ENCODE measurements around the gene ZNF268. TPM values are rescaled to one million over a fixed set of nuclear protein-coding genes. Genes with fewer than 3 reads are reported as not detected.

ZNF268 gene
- total RNA-seq, 1 donor from 2014 or later = 38.5 TPM

DNA sequence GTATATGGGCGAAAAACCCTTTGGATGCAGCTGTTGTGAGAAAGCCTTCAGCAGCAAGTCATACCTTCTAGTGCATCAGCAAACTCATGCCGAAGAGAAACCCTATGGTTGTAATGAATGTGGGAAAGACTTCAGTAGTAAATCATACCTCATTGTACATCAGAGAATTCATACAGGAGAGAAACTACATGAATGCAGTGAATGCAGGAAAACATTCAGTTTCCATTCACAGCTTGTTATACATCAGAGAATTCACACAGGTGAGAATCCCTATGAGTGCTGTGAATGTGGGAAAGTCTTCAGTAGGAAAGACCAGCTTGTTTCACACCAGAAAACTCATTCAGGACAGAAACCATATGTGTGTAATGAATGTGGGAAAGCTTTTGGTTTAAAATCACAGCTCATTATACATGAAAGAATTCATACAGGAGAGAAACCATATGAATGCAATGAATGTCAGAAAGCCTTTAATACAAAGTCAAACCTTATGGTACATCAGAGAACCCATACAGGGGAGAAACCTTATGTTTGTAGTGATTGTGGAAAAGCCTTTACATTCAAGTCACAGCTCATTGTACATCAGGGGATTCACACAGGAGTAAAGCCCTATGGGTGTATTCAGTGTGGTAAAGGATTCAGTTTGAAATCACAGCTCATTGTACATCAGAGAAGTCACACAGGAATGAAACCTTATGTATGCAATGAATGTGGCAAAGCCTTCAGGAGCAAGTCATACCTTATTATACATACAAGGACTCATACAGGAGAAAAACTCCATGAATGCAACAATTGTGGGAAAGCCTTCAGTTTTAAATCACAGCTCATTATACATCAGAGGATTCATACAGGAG is 21.4 kb downstream of the ZNF268 start:
- no peak for DNase-seq (ENCODE audit: low spot score in 2 of 2)
- intact Hi-C loops (cut with DNase I) = no loop called here
- Histone ChIP-seq H3K4me1 (no peaks in the 10 kb centered on the region), H3K36me3 (peaks cover 29 to 47% of the 10 kb centered on the region in 2 donors), H3K9me3 (peaks cover 76 to 83% of the 10 kb centered on the region in 2 donors), H3K27ac (no peak overlapping the region), H3K27me3 (no peaks in the 10 kb centered on the region), H3K4me3 (peak overlapping the region in 1 of 2 donors; percentile 1)
- TF ChIP-seq, protein P1, sequence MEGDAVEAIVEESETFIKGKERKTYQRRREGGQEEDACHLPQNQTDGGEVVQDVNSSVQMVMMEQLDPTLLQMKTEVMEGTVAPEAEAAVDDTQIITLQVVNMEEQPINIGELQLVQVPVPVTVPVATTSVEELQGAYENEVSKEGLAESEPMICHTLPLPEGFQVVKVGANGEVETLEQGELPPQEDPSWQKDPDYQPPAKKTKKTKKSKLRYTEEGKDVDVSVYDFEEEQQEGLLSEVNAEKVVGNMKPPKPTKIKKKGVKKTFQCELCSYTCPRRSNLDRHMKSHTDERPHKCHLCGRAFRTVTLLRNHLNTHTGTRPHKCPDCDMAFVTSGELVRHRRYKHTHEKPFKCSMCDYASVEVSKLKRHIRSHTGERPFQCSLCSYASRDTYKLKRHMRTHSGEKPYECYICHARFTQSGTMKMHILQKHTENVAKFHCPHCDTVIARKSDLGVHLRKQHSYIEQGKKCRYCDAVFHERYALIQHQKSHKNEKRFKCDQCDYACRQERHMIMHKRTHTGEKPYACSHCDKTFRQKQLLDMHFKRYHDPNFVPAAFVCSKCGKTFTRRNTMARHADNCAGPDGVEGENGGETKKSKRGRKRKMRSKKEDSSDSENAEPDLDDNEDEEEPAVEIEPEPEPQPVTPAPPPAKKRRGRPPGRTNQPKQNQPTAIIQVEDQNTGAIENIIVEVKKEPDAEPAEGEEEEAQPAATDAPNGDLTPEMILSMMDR (IDR thresholded peaks at IDR 0.05) = no peak

DNA sequence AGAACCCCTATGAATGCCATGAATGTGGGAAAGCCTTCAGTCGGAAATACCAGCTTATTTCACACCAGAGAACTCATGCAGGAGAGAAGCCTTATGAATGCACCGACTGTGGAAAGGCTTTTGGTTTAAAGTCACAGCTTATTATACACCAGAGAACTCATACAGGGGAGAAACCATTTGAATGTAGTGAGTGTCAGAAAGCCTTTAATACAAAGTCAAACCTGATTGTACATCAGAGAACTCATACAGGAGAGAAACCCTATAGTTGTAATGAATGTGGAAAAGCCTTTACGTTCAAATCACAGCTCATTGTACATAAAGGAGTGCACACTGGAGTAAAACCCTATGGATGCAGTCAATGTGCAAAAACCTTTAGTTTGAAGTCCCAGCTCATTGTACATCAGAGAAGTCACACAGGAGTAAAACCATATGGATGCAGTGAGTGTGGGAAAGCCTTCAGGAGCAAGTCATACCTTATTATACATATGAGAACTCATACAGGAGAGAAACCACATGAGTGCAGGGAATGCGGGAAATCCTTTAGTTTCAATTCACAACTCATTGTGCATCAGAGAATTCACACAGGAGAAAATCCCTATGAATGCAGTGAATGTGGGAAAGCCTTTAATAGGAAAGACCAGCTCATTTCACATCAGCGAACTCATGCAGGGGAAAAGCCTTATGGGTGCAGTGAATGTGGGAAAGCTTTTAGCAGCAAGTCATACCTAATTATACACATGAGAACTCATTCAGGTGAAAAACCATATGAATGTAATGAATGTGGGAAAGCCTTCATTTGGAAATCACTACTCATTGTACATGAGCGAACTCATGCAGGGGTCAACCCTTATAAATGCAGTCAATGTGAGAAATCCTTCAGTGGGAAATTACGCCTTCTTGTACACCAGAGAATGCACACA is 22.3 kb downstream of the ZNF268 start:
- Histone ChIP-seq H3K4me3 (peak overlapping the region in 1 of 2 donors; percentile 32), H3K27me3 (no peaks in the 10 kb centered on the region), H3K27ac (no peak overlapping the region), H3K36me3 (peaks cover 29 to 47% of the 10 kb centered on the region in 2 donors), H3K4me1 (no peaks in the 10 kb centered on the region), H3K9me3 (peaks cover 84 to 92% of the 10 kb centered on the region in 2 donors)
- DNase-seq (ENCODE audit: low spot score in 2 of 2) = no peak
- intact Hi-C loops (cut with DNase I) = no loop called here
- TF ChIP-seq, protein P1 (IDR thresholded peaks at IDR 0.05) = no peak

DNA sequence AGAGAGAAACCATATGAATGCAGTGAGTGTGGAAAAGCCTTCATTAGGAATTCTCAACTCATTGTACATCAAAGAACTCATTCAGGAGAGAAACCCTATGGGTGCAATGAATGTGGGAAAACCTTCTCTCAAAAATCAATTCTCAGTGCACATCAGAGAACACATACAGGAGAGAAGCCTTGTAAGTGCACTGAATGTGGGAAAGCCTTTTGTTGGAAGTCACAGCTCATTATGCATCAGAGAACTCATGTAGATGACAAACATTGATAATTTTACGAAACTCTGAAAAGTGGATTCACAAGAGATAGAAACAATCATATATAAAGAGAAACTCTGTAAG is 22.9 kb downstream of the ZNF268 start:
- peaks cover 29 to 47% of the 10 kb centered on the region in 2 donors for H3K36me3 ChIP-seq
- H3K27ac ChIP-seq = no peak overlapping the region
- H3K4me3 ChIP-seq = peak overlapping the region in 1 of 2 donors; percentile 32
- intact Hi-C loops (cut with DNase I) = no loop called here
- no peak for DNase-seq (ENCODE audit: low spot score in 2 of 2)
- TF ChIP-seq, protein P1 (IDR thresholded peaks at IDR 0.05) = no peak
- peaks cover 89 to 98% of the 10 kb centered on the region in 2 donors for H3K9me3 ChIP-seq
- H3K4me1 ChIP-seq = no peaks in the 10 kb centered on the region
- no peaks in the 10 kb centered on the region for H3K27me3 ChIP-seq

DNA sequence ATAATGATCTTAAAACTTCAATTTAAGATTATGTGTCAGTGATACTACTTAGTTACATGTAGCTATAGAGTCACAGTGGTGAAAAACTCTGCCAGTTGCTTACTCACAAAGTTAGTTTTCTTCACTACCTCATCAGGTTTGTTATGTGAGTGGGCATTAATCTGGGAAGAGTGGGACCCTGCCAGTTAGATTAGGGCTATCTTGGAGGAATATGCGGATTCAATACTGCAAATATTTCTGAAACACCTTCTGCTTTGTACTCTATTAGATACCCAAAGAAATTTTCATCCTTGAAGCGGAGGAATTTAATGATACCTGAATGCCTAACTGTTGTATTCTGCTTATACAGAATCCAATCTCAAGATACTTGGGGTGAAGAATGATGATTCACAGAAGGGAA is 25.1 kb downstream of the ZNF268 start:
- no peak for DNase-seq (ENCODE audit: low spot score in 2 of 2)
- TF ChIP-seq, protein P1 (IDR thresholded peaks at IDR 0.05) = no peak
- Histone ChIP-seq H3K27me3 (no peaks in the 10 kb centered on the region), H3K4me3 (no peak overlapping the region), H3K9me3 (peaks cover 98 to 100% of the 10 kb centered on the region in 2 donors), H3K27ac (no peak overlapping the region), H3K4me1 (no peaks in the 10 kb centered on the region), H3K36me3 (peaks cover 24 to 34% of the 10 kb centered on the region in 2 donors)
- intact Hi-C loops (cut with DNase I) = no loop called here

DNA sequence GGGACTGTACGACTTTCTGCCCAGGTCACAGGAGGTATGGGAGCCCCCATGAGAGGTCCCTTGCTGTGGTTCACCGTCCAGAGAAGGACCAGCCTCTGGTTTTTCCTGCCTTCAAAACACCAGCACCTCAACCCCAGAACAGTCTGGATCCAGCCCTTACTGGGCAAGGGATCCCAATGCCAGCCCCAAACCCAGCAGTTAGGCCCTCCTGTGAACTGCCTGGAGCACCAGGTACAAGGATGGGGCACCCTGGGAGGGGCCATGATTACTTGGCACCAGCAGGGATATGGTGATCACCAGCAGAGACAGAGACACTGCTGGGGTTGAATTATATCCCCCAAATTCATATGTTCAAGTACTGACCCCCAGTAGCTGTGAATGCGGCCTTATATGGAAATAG is 34.4 kb downstream of the ZNF268 start:
- TF ChIP-seq, protein P1 (IDR thresholded peaks at IDR 0.05) = no peak
- no peaks in the 10 kb centered on the region for H3K36me3 ChIP-seq
- peaks cover 63 to 88% of the 10 kb centered on the region in 2 donors for H3K9me3 ChIP-seq

More for the DNA sequence above, 34.4 kb downstream of the ZNF268 start:
- Histone ChIP-seq H3K27ac (no peak overlapping the region), H3K4me1 (no peaks in the 10 kb centered on the region), H3K4me3 (no peak overlapping the region), H3K27me3 (no peaks in the 10 kb centered on the region)
- no peak for DNase-seq (ENCODE audit: low spot score in 2 of 2)
- intact Hi-C loops (cut with DNase I) = no loop called here

Data from ascending aorta (tissue), 2 donors.